ENCODE data around the gene WDR77. TPM values are rescaled to one million over a fixed set of nuclear protein-coding genes. Genes with fewer than 3 reads are reported as not detected.

WDR77 gene
- total RNA-seq, 1 experiment from 2014 or later = 42.5 TPM

- H3K27ac ChIP-seq (ENCODE audit: low read depth, low read length) = no peak overlapping the region
- TF ChIP-seq MAX (IDR thresholded peaks at IDR 0.05) (no peak), SIN3A (IDR thresholded peaks at IDR 0.05; ENCODE audit: low read depth) (no peak), EGR1 (IDR thresholded peaks at IDR 0.05; ENCODE audit: low read depth) (no peak)
- peaks cover 0 to 6% of the 10 kb centered on the region in 2 experiments; a peak in 1 of 4 replicates for H3K4me1 ChIP-seq (ENCODE audit: control insufficient read depth in 1 of 2, insufficient read depth in 2 of 2, low read length in 2 of 2)
- ATAC-seq (no peak), DNase-seq (ENCODE audit: low read depth, low spot score) (no peak)
- H3K4me2 ChIP-seq (ENCODE audit: low read length) = no peak overlapping the region
- intact Hi-C loops (cut with micrococcal nuclease) = loop anchor here (2.0 kb wide), 1 partner anchor 217 kb away; no protein-coding TSS in a partner anchor
- no peaks in the 10 kb centered on the region for H3K9me2 ChIP-seq (ENCODE audit: insufficient read depth)
- H3K36me3 ChIP-seq (ENCODE audit: control insufficient read depth in 1 of 2, insufficient read depth in 2 of 2, low read length in 2 of 2) = peaks cover 50 to 64% of the 10 kb centered on the region in 2 experiments; a peak in 3 of 4 replicates
- CTCF ChIA-PET = no interaction called here
- no peak overlapping the region for H2AFZ ChIP-seq (ENCODE audit: low read depth, low read length, poor library complexity, severe bottlenecking)
- RAD21 ChIA-PET (ENCODE audit: low non-redundant PET in 1 of 2, low total read pairs in 2 of 2, uncharacterized antibody in 2 of 2, unreplicated experiment in 2 of 2) = no interaction called here
- POLR2A ChIA-PET = no interaction called here
- H3K79me2 ChIP-seq (ENCODE audit: insufficient read depth, low read length) = peaks cover 21% of the 10 kb centered on the region
- H3K4me3 ChIP-seq (replicated peaks in 1 of 2; ENCODE audit: low read depth in 1 of 2, low read length in 2 of 2) = no peak overlapping the region
- H3K27me3 ChIP-seq (ENCODE audit: insufficient read depth, low read length) = no peaks in the 10 kb centered on the region
- no peaks in the 10 kb centered on the region for H3K9me3 ChIP-seq (ENCODE audit: control insufficient read depth in 1 of 2, insufficient read depth in 1 of 2, low read depth in 1 of 2, low read length in 2 of 2)
- no peak overlapping the region for H3K9ac ChIP-seq (ENCODE audit: low read length)
- no peaks in the 10 kb centered on the region for H4K20me1 ChIP-seq (ENCODE audit: insufficient read depth)
- BruUV-seq (replicated peaks) = no TSS peak
Observed at GRCh38 chr1:111439461-111440351, 9.3 kb downstream of the WDR77 start.

GRCh38 chr1:111436726-111437125 is 12.3 kb downstream of the WDR77 start:
- ATAC-seq = no peak
- RAD21 ChIA-PET (ENCODE audit: low non-redundant PET in 1 of 2, low total read pairs in 2 of 2, uncharacterized antibody in 2 of 2, unreplicated experiment in 2 of 2) = no interaction called here
- no TSS peak for BruUV-seq (replicated peaks)
- Histone ChIP-seq H3K9me3 (ENCODE audit: control insufficient read depth in 1 of 2, insufficient read depth in 1 of 2, low read depth in 1 of 2, low read length in 2 of 2) (no peaks in the 10 kb centered on the region), H3K9me2 (ENCODE audit: insufficient read depth) (no peaks in the 10 kb centered on the region), H3K79me2 (ENCODE audit: insufficient read depth, low read length) (peaks cover 3% of the 10 kb centered on the region; the same call in 1 of the 2 replicates), H3K27ac (ENCODE audit: low read depth, low read length) (no peak overlapping the region), H3K4me1 (ENCODE audit: control insufficient read depth in 1 of 2, insufficient read depth in 2 of 2, low read length in 2 of 2) (no peaks in the 10 kb centered on the region), H4K20me1 (ENCODE audit: insufficient read depth) (no peaks in the 10 kb centered on the region), H3K27me3 (ENCODE audit: insufficient read depth, low read length) (no peaks in the 10 kb centered on the region), H3K36me3 (ENCODE audit: control insufficient read depth in 1 of 2, insufficient read depth in 2 of 2, low read length in 2 of 2) (peaks cover 31 to 34% of the 10 kb centered on the region in 2 experiments; a peak in 3 of 4 replicates), H3K9ac (ENCODE audit: low read length) (no peak overlapping the region), H3K4me2 (ENCODE audit: low read length) (no peak overlapping the region), H2AFZ (ENCODE audit: low read depth, low read length, poor library complexity, severe bottlenecking) (no peak overlapping the region), H3K4me3 (replicated peaks in 1 of 2; ENCODE audit: low read depth in 1 of 2, low read length in 2 of 2) (no peak overlapping the region)
- no peak for DNase-seq (ENCODE audit: low read depth, low spot score)
- POLR2A ChIA-PET = no interaction called here
- TF ChIP-seq POLR2AphosphoS5 (IDR thresholded peaks at IDR 0.05; ENCODE audit: low read depth, low read length) = no peak
- TF ChIP-seq CEBPB (IDR thresholded peaks at IDR 0.05; ENCODE audit: low read depth) = no peak
- TF ChIP-seq ATF3 (IDR thresholded peaks at IDR 0.05) = no peak
- no peak for TF ChIP-seq ELF1 (IDR thresholded peaks at IDR 0.05; ENCODE audit: borderline replicate concordance, low read depth)
- no peak for TF ChIP-seq ZFX (IDR thresholded peaks at IDR 0.05)
- TF ChIP-seq ZNF274 (IDR thresholded peaks at IDR 0.05; ENCODE audit: low read depth, low read length) = no peak
- no peak for TF ChIP-seq JUND (IDR thresholded peaks at IDR 0.05)
- intact Hi-C loops (cut with micrococcal nuclease) = no loop called here
- CTCF ChIA-PET = no interaction called here
